Measurements from ENCODE around the gene FNIP1.
"Not testable (repeated sequence)": the region's sequence is repeated elsewhere in the genome, so short reads cannot be mapped to it uniquely, and the experiment has no call there.

Gene FNIP1

GRCh38 chr5:131682826-131683225, 114.0 kb downstream of the FNIP1 start:
- no peak for DNase-seq

DNA sequence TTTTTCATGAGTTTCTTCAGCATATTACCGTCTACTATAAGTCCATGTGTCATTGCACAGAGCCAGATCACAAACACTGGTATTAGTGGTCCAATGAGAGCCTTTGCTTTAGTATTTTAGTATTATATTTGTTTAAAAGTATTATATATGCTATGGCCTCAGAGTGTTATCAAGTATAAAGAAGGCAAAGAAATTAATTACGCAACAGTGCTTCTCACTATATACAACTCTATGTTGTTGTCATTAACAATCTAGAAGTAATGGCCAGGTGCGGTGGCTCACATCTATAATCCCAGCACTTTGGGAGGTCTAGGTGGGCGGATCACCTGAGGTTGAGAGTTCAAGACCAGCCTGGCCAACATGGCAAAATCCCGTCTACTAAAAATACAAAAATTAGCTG, 114.6 kb downstream of the FNIP1 start:
- no peak for DNase-seq

- DNase-seq: no peak
Observed at GRCh38 chr5:131679911-131680310, 116.9 kb downstream of the FNIP1 start.

GRCh38 chr5:131678273-131678672, 118.5 kb downstream of the FNIP1 start:
- not testable (repeated sequence) for DNase-seq

DNA sequence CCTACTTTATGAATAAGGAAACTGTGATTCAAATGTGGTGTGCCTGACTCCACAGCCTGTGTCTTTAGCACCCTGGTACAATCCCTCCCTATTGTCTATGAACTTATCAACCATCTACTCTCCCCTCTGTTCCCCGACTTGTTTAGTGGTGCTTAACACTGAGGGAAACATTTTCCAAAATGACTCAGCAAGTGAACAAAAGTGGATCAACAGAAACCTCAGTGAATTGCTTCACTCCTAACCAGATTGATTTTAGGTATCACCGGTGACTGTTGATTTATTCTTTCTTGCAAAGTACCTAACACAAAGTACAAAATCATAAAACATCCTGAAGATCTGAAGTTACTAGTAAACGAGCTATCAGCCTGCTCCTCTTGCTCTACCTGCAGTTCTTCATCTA, 119.7 kb downstream of the FNIP1 start:
- DNase-seq: no peak

DNA sequence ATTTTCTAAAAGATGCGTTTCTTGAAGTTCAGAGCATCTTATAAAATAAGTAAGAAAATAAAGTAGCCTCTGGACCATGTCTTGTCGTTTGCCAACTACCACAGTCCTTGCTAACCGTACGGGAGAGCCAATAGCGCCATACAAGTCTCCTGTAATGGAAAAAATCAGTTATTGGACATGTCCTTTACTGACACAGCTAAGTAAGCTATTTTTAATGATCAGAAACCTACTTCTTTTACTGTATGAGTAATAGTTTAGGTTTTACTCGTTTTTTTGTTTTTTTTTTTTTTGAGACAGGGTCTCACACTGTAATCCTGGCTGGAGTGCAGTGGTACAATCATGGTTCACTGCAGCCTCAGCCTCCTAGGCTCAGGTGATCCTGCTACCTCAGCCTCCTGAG, 124.0 kb downstream of the FNIP1 start:
- DNase-seq: no peak

- DNase-seq: no peak
Observed at GRCh38 chr5:131671994-131672655, 124.7 kb downstream of the FNIP1 start.

GRCh38 chr5:131671409-131671808, 125.4 kb downstream of the FNIP1 start:
- no peak for DNase-seq

- no peak for DNase-seq
Observed at GRCh38 chr5:131664929-131665328, 131.9 kb downstream of the FNIP1 start.

DNA sequence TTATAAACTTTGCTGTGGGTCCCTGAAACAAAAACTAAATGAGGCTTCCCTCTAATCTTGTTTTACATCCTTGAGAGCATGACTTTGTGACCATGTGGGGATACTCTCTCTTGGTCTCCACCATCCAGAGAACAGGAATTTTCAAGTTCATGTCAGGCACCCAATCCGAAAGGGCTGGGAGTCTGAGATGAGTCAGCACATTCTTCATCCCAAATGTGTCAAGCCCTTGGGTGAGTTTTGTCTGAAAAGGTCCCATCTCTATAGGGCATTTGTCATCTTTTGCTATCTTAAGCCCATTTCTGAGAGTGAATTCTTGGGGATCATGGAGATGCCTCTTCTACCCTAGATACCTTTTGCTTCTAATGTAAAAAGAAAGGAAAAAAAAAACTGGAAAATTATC, 134.9 kb downstream of the FNIP1 start:
- DNase-seq: no peak

- DNase-seq: no peak
Observed at GRCh38 chr5:131659841-131660240, 137.0 kb downstream of the FNIP1 start.

- DNase-seq: no peak
Observed at GRCh38 chr5:131659290-131659689, 137.5 kb downstream of the FNIP1 start.

DNA sequence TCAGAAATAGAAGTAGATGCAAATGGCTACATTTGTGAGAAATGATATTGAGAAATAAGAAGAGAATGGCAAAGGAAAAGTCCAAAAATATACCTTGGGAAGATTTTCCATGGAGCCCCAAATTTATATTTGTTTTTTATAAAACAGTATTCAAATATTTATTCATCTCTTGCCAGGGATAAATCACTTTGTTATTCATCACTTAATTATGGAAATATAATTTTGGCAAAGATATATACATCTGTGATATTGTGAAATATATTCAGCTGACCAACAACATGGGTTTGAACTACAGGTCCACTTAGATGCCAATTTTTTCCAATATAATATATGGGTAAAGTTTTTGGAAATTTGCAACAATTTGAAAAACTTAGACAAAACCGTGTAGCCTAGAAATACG, 142.0 kb downstream of the FNIP1 start:
- no peak for DNase-seq

GRCh38 chr5:131654309-131654708, 142.5 kb downstream of the FNIP1 start:
- DNase-seq: no peak

GRCh38 chr5:131649161-131649560, 147.7 kb downstream of the FNIP1 start:
- no peak for DNase-seq

DNA sequence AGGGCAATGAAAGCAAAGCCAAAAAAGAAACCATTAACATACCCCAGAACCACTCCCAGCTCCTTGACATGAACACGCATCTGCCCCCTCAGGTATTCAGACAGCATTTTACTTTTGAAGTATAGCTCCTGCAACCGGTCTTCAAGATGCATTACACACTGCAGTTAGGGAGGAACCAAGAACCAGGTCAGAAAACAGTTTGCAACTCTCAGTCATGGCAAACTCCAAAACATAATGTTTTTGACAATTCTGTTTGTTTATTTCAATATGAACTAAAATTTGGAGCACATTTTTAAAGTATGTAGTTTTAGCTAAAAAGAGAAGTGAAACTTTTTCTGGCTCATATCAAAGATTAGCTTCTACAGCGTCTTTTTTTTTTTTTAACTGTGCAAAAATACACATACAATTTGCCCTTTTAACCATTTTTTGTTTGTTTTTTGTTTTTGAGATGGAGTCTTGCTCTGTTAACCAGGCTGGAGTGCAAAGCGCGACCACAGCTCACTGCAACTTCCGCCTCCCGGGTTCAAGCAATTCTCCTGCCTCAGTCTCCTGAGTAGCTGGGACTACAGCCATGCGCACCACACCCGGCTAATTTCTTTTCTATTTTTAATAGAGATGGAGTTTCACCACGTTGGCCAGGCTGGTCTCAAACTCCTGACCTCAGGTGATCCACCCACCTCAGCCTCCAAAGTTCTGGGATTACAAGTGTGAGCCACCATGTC, 149.6 kb downstream of the FNIP1 start:
- no peak for DNase-seq

DNA sequence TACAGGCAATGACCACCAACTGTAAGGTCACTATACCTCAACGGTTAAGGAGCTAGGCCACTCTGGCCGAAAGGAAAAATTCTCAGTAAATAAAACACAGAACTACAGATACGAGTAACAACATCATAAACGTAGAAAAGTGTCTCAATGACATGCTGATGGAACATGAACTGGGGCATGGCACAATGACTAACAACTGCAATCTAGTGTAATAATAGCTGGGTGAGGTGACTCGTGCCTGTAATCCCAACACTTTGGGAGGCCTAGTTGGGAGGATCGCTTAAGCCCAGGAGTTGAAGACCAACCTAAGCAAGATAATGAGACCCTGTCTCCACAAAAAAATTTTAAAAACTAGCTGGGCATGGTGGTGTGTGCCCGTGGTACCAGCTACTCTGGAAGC, 152.0 kb downstream of the FNIP1 start:
- DNase-seq: no peak

GRCh38 chr5:131644370-131644769, 152.4 kb downstream of the FNIP1 start:
- DNase-seq: no peak

DNA sequence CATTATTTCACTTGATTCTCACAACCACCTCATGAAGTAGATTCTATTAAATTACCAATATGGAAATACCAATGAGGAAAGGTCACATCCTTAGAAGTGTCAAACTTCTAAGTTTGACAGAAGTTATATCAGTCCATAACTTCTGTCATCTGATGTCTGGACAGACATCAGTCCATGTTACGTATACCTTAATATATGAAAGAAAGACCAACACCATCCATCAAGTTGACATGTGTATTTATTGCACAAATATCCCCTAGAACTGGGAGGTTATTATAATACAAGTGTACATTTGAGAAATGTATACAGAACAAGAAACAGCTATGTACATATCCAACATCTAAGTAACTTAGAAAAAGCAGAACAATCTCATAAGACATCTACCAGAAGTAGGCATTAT, 155.3 kb downstream of the FNIP1 start:
- DNase-seq: no peak

GRCh38 chr5:131640043-131640856, 156.6 kb downstream of the FNIP1 start:
- DNase-seq: peak; percentile 67

- no peak for DNase-seq
Observed at GRCh38 chr5:131639148-131639547, 157.7 kb downstream of the FNIP1 start.

DNA sequence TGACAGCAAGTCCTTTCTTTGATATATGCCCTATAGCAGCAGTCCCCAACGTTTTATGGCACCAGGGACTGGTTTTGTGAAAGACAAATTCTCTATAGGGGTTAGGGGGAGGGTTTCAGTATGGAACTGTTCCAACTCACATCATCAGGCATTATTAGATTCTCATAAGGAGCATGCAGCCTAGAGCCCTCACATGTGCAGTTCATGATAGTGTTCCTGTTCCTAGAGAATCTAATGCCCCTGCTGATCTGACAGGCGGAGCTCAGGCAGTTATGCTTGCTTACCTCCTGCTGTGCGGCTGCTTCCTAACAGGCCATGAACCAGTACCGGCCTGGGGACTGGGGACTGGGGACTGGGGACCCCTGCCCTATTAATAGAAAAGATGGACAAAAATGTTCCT, 159.1 kb downstream of the FNIP1 start:
- no peak for DNase-seq

DNA sequence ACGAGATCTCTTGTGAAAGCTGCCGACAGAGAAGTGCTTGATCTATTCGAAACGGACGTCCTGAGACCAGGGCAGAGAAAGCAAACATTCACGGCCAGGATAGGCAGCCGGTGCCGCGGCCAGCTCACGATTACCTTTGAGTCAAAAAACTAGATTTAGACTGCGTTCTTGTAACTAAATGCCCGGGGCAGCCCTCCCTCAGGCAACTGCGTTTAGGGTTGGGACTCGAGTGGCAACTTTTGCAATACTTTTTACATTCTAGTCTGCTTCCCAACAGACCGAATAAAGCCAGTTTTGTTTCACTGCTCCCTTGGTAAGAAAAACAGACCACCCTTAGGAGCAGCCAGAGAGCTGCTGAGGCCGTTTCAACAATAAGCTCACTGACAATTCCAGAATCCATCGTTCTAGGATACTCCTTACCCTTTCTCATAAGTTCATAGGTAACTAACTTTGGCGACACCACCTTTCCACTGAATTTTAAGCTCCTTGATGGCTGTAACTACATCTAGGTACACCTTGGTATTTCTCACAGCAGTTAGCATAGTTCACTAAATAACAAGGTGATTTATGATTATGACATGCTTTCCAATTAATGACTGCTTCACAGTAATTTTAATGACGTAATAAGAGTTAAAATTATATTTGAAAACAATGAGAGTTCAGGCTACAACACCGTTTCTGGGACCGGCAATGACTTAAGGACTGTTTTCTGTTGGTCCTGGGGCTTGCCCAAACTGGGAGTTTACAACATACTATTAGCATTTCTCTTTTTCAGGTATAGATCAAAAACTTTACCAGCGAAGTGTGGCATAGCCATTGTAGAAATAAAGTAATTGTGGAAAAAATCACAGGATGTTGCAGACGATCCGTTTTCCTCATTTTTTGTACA, 160.9 kb downstream of the FNIP1 start:
- DNase-seq: no peak
